ENCODE results near the gene PHF13. TPM values are rescaled to one million over a fixed set of nuclear protein-coding genes. Genes with fewer than 3 reads are reported as not detected.

Gene PHF13
- total RNA-seq, 4 donors from 2014 or later: 12.6 to 21.7 (median 17.0) TPM

DNA sequence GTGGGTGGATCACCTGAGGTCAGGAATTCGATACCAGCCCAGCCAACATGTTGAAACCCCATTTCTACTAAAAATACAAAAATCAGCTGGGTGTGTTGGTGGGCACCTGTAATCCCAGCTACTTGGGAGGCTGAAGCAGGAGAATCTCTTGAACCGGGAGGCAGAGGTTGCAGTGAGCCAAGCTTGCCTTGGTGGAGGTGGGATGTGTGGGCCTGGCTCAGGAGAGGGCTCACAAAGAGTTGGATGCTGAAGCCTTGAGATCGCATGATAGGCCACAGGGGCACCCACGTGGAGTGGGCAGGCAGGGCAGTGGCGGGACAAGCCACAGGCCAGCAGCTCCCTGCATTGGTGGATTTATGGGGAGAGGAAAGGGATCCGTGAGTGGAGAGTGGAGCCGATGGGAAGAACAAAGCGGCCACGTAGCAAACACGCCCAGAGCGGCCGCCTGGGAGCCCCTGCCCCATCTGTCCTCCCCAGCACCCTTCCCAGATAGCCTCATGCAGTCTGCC, 15.5 kb downstream of the PHF13 start:
- Histone ChIP-seq H3K9me3 (no peaks in the 10 kb centered on the region), H3K36me3 (peaks cover 65% of the 10 kb centered on the region)

GRCh38 chr1:6630027-6630426, 16.5 kb downstream of the PHF13 start:
- Histone ChIP-seq H3K4me1 (peaks cover 11% of the 10 kb centered on the region), H3K36me3 (peaks cover 71% of the 10 kb centered on the region), H3K9me3 (no peaks in the 10 kb centered on the region), H3K27me3 (no peaks in the 10 kb centered on the region), H3K4me3 (no peak overlapping the region), H3K27ac (no peak overlapping the region)
- 94% methylated on average over 8 of the region's 8 CpGs for WGBS
- TF ChIP-seq POLR2A (IDR thresholded peaks at IDR 0.05) (no peak), POLR2AphosphoS5 (IDR thresholded peaks at IDR 0.05) (no peak), EP300 (IDR thresholded peaks at IDR 0.05) (no peak)
- TF ChIP-seq, protein P1, sequence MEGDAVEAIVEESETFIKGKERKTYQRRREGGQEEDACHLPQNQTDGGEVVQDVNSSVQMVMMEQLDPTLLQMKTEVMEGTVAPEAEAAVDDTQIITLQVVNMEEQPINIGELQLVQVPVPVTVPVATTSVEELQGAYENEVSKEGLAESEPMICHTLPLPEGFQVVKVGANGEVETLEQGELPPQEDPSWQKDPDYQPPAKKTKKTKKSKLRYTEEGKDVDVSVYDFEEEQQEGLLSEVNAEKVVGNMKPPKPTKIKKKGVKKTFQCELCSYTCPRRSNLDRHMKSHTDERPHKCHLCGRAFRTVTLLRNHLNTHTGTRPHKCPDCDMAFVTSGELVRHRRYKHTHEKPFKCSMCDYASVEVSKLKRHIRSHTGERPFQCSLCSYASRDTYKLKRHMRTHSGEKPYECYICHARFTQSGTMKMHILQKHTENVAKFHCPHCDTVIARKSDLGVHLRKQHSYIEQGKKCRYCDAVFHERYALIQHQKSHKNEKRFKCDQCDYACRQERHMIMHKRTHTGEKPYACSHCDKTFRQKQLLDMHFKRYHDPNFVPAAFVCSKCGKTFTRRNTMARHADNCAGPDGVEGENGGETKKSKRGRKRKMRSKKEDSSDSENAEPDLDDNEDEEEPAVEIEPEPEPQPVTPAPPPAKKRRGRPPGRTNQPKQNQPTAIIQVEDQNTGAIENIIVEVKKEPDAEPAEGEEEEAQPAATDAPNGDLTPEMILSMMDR (IDR thresholded peaks at IDR 0.05): no peak
- no peak for DNase-seq (ENCODE audit: low spot score in 2 of 2)

More for the DNA sequence above, 15.5 kb downstream of the PHF13 start:
- Histone ChIP-seq H3K27me3 (no peaks in the 10 kb centered on the region), H3K27ac (no peak overlapping the region), H3K4me1 (peaks cover 17% of the 10 kb centered on the region), H3K4me3 (no peak overlapping the region)
- no peak for TF ChIP-seq POLR2A (IDR thresholded peaks at IDR 0.05)
- TF ChIP-seq POLR2AphosphoS5 (IDR thresholded peaks at IDR 0.05): no peak
- TF ChIP-seq, protein P1 (IDR thresholded peaks at IDR 0.05): no peak
- WGBS: 86% methylated on average over 12 of the region's 12 CpGs
- no peak for DNase-seq (ENCODE audit: low spot score in 2 of 2)

DNA sequence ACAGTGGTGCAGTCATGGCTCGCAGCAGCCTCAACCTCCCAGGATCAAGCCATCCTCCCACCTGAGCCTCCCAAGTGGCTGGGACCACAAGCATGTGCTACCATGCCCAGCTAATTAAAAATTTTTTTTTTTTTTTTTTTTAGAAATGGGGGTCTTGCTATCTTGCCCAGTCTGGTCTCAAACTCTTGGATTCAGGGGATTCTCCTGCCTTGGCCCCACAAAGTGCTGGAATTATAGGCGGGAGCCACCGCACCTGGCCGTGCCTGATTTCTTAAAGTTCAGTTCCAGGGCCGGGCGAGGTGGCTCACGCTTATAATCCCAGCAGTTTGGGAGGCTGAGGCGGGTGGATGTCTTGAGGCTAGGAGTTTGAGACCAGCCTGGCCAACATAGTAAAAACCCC, 17.5 kb downstream of the PHF13 start:
- TF ChIP-seq POLR2A (IDR thresholded peaks at IDR 0.05) (no peak), EP300 (IDR thresholded peaks at IDR 0.05) (no peak), POLR2AphosphoS5 (IDR thresholded peaks at IDR 0.05) (no peak)
- TF ChIP-seq, protein P1 (IDR thresholded peaks at IDR 0.05): no peak
- WGBS: 95% methylated on average over 8 of the region's 8 CpGs
- peaks cover 81% of the 10 kb centered on the region for H3K36me3 ChIP-seq

GRCh38 chr1:6632588-6633514, 19.3 kb downstream of the PHF13 start:
- peaks cover 93% of the 10 kb centered on the region for H3K36me3 ChIP-seq

More for the DNA sequence above, 17.5 kb downstream of the PHF13 start:
- Histone ChIP-seq H3K4me1 (peaks cover 8% of the 10 kb centered on the region), H3K4me3 (no peak overlapping the region), H3K9me3 (no peaks in the 10 kb centered on the region), H3K27me3 (no peaks in the 10 kb centered on the region), H3K27ac (no peak overlapping the region)
- no peak for DNase-seq (ENCODE audit: low spot score in 2 of 2)

More at GRCh38 chr1:6632588-6633514, 19.3 kb downstream of the PHF13 start:
- Histone ChIP-seq H3K4me3 (no peak overlapping the region), H3K27ac (no peak overlapping the region), H3K27me3 (no peaks in the 10 kb centered on the region), H3K9me3 (no peaks in the 10 kb centered on the region), H3K4me1 (peaks cover 3% of the 10 kb centered on the region)
- TF ChIP-seq, protein P1 (IDR thresholded peaks at IDR 0.05): no peak
- TF ChIP-seq POLR2AphosphoS5 (IDR thresholded peaks at IDR 0.05) (no peak), POLR2A (IDR thresholded peaks at IDR 0.05) (no peak), EP300 (IDR thresholded peaks at IDR 0.05) (no peak)
- DNase-seq (ENCODE audit: low spot score in 2 of 2): no peak
- 90% methylated on average over 19 of the region's 30 CpGs for WGBS
